DND-41 (cell line): ENCODE data around the gene MIEF1.

Source experiments
- CTCF ChIP-seq: IDR thresholded peaks from 2 replicates; pipeline ENCODE4 v1.5.1; 2012; ENCODE audit warnings: borderline replicate concordance, low read length, moderate library complexity, mild to moderate bottlenecking; ENCODE audit not compliant: poor library complexity, severe bottlenecking; ENCODE audit errors: extremely low read depth
- EZH2 ChIP-seq: IDR thresholded peaks from 3 replicates; pipeline ENCODE4 v1.6.1; 2012; ENCODE audit warnings: borderline replicate concordance, low read depth, mild to moderate bottlenecking, moderate library complexity, low read length, inconsistent platforms; ENCODE audit not compliant: severe bottlenecking

GRCh38 chr22:39518996-39519680 is 17.0 kb downstream of the MIEF1 start:
- no peak for TF ChIP-seq CTCF
- TF ChIP-seq EZH2, result no peak
